ENCODE measurements around the gene PTPRQ. TPM values are rescaled to one million over a fixed set of nuclear protein-coding genes. Genes with fewer than 3 reads are reported as not detected.

PTPRQ gene
- polyA plus RNA-seq, 2 of the 4 experiments (the other 2 are of a cell fraction): 0.14 to 0.17 TPM

- no peak for FAIRE-seq
- WGBS (ENCODE audit: missing lambda C conversion rate): 69% methylated on average over 3 of the region's 3 CpGs
- Histone ChIP-seq H3K4me3 (no peak overlapping the region), H3K27ac (no peak overlapping the region), H3K4me2 (no peak overlapping the region), H3K9me3 (no peaks in the 10 kb centered on the region), H3K4me1 (no peaks in the 10 kb centered on the region)
- ChIA-PET POLR2A (no interaction called here), CTCF (no interaction called here)
- no peak for DNase-seq (ENCODE audit: low read depth in 1 of 2, low spot score in 1 of 2)
- ATAC-seq: no peak
- TF ChIP-seq JUN (IDR thresholded peaks at IDR 0.05) (no peak), TP53 (CRISPR knock-in tag; IDR thresholded peaks at IDR 0.05) (no peak), CEBPB (IDR thresholded peaks at IDR 0.05) (no peak), BCL3 (IDR thresholded peaks at IDR 0.05) (no peak), KDM1A (IDR thresholded peaks at IDR 0.05; ENCODE audit: low read depth) (no peak)
Observed at GRCh38 chr12:80714846-80715245, 270.8 kb downstream of the PTPRQ start.

- DNase-seq (ENCODE audit: low read depth in 1 of 2, low spot score in 1 of 2): no peak
- H3K4me1 ChIP-seq: no peaks in the 10 kb centered on the region
- no peak overlapping the region for H3K4me2 ChIP-seq
- no peak overlapping the region for H3K4me3 ChIP-seq
- no peak overlapping the region for H3K27ac ChIP-seq
- ATAC-seq: no peak
- FAIRE-seq: no peak
- CTCF ChIA-PET: interaction anchor here (0.6 kb wide), 1 partner anchor 65 kb away, joined by 3 read pairs; no protein-coding TSS in a partner anchor
- no peaks in the 10 kb centered on the region for H3K9me3 ChIP-seq
- 47% methylated on average over 10 of the region's 10 CpGs for WGBS (ENCODE audit: missing lambda C conversion rate)
- POLR2A ChIA-PET: no interaction called here
- TF ChIP-seq HEYL (CRISPR knock-in tag; IDR thresholded peaks at IDR 0.05) (no peak), MAX (IDR thresholded peaks at IDR 0.05) (no peak), RNF2 (IDR thresholded peaks at IDR 0.05; ENCODE audit: borderline replicate concordance, low read depth) (no peak), CEBPB (IDR thresholded peaks at IDR 0.05) (no peak), EHMT2 (IDR thresholded peaks at IDR 0.05; ENCODE audit: low read depth) (no peak), ZC3H11A (IDR thresholded peaks at IDR 0.05) (no peak), RAD21 (conservative IDR thresholded peaks at IDR 0.05 in 1 of 2, IDR thresholded peaks at IDR 0.05 in 1 of 2) (no peak), ZFP36 (IDR thresholded peaks at IDR 0.05; ENCODE audit: borderline replicate concordance, partially characterized antibody) (no peak), POLR2AphosphoS2 (conservative IDR thresholded peaks at IDR 0.05; ENCODE audit: low read length) (no peak), MYC (IDR thresholded peaks at IDR 0.05; ENCODE audit: borderline replicate concordance, low read length) (no peak), ZSCAN20 (CRISPR knock-in tag; IDR thresholded peaks at IDR 0.05) (no peak), EHF (CRISPR knock-in tag; IDR thresholded peaks at IDR 0.05) (no peak), RFX5 (IDR thresholded peaks at IDR 0.05) (no peak), HMGXB4 (CRISPR knock-in tag; IDR thresholded peaks at IDR 0.05; ENCODE audit: borderline replicate concordance) (no peak), FOXS1 (CRISPR knock-in tag; IDR thresholded peaks at IDR 0.05) (no peak), CTCF (IDR thresholded peaks at IDR 0.05) (no peak), TP53 (CRISPR knock-in tag; IDR thresholded peaks at IDR 0.05) (no peak)
Observed at GRCh38 chr12:80715713-80716249, 271.7 kb downstream of the PTPRQ start.
